HG03039 (cell line): Measurements from ENCODE around the gene MARCHF10.
"Not testable (repeated sequence)": the region's sequence is repeated elsewhere in the genome, so short reads cannot be mapped to it uniquely, and the experiment has no call there.

Experiments used
- ATAC-seq: cut with Tn5 transposase; IDR thresholded peaks from one replicate; pipeline ENCODE4 v1.9.1; 2021; ENCODE audit warnings: mild to moderate bottlenecking, moderate library complexity; ENCODE audit not compliant: unreplicated experiment

MARCHF10 gene

GRCh38 chr17:62702746-62703260 is 105.3 kb downstream of the MARCHF10 start:
- ATAC-seq: no peak

- ATAC-seq: no peak
Measured at GRCh38 chr17:62701706-62702085, 106.4 kb downstream of the MARCHF10 start.

- ATAC-seq: no peak
Measured at GRCh38 chr17:62700964-62701705, 107.0 kb downstream of the MARCHF10 start.

GRCh38 chr17:62698459-62698858 is 109.7 kb downstream of the MARCHF10 start:
- ATAC-seq: not testable (repeated sequence)

- ATAC-seq: no peak
Measured at GRCh38 chr17:62696726-62697490, 111.2 kb downstream of the MARCHF10 start.

GRCh38 chr17:62696256-62696655 is 111.9 kb downstream of the MARCHF10 start:
- no peak for ATAC-seq

- ATAC-seq: not testable (repeated sequence)
Measured at GRCh38 chr17:62695093-62695738, 112.9 kb downstream of the MARCHF10 start.

GRCh38 chr17:62693616-62694409 is 114.3 kb downstream of the MARCHF10 start:
- ATAC-seq: no peak

- ATAC-seq: no peak
Measured at GRCh38 chr17:62692721-62693431, 115.2 kb downstream of the MARCHF10 start.

GRCh38 chr17:62692159-62692651 is 115.9 kb downstream of the MARCHF10 start:
- no peak for ATAC-seq

- ATAC-seq: not testable (repeated sequence)
Measured at GRCh38 chr17:62691589-62691915, 116.6 kb downstream of the MARCHF10 start.

- ATAC-seq: no peak
Measured at GRCh38 chr17:62690168-62690897, 117.8 kb downstream of the MARCHF10 start.

GRCh38 chr17:62689441-62690167 is 118.5 kb downstream of the MARCHF10 start:
- no peak for ATAC-seq

- ATAC-seq: no peak
Measured at GRCh38 chr17:62688398-62689160, 119.5 kb downstream of the MARCHF10 start.

GRCh38 chr17:62687997-62688396 is 120.1 kb downstream of the MARCHF10 start:
- no peak for ATAC-seq

GRCh38 chr17:62684179-62684578 is 123.9 kb downstream of the MARCHF10 start:
- ATAC-seq: no peak

- no peak for ATAC-seq
Measured at GRCh38 chr17:62681939-62682381, 126.2 kb downstream of the MARCHF10 start.
